Dermis blood vessel endothelial cell (primary cell): ENCODE data around the gene TSPAN15. TPM values are rescaled to one million over a fixed set of nuclear protein-coding genes. Genes with fewer than 3 reads are reported as not detected.

Experiments
- total RNA-seq: library from RNA; depleted of rRNA; stranded (reverse); fragments of >200 nt; gene quantifications from 2 replicates; pipeline ENCODE4 v1.2.3, GENCODE V29; 2014

The TSPAN15 gene
- total RNA-seq, 1 donor from 2014 or later, result 108 TPM

Other genes with a start within 250 kb of the TSPAN15 start
- 0.23 and 0.85 TPM in 2 replicates for gene HKDC1, start 231.1 kb upstream of the TSPAN15 start, total RNA-seq
- 110 and 142 TPM in 2 replicates for gene HK1, start 173.0 kb upstream of the TSPAN15 start, total RNA-seq
- gene TACR2, start 34.5 kb upstream of the TSPAN15 start, total RNA-seq, result 0.09 and 0.34 TPM in 2 replicates
- gene NEUROG3, start 122.0 kb downstream of the TSPAN15 start, total RNA-seq, result not detected in 2 replicates
- gene FAM241B, start 178.8 kb downstream of the TSPAN15 start, total RNA-seq, result not detected in 2 replicates